NOMO-1 treated with dmso at 0.1 percent for 144 hours (cell line): ENCODE measurements around the gene C2CD2L.
"Not testable (repeated sequence)": the region's sequence is repeated elsewhere in the genome, so short reads cannot be mapped to it uniquely, and the experiment has no call there.

Experiments
- DNase-seq: peaks from one replicate; lab custom pipeline; 2025; ENCODE audit not compliant: unreplicated experiment; lab: John Stamatoyannopoulos, UW

Gene C2CD2L

GRCh38 chr11:119106564-119107537 lies at the start of gene C2CD2L:
TSS of gene C2CD2L (plus strand) at chr11:119107344. CDS start at chr11:119107742, 398 bp downstream.
- peak; percentile 78 for DNase-seq

- DNase-seq = not testable (repeated sequence)
Measured at GRCh38 chr11:119059128-119059527, 48.0 kb upstream of the C2CD2L start.

GRCh38 chr11:119061256-119061655 lies 45.9 kb upstream of the C2CD2L start:
- DNase-seq = no peak

GRCh38 chr11:119062779-119063178 lies 44.4 kb upstream of the C2CD2L start:
- no peak for DNase-seq

GRCh38 chr11:119065369-119065768 lies 41.8 kb upstream of the C2CD2L start:
- no peak for DNase-seq

GRCh38 chr11:119067371-119068222 lies 39.5 kb upstream of the C2CD2L start, which contains the start of gene VPS11:
TSS of gene VPS11 (plus strand) at chr11:119067818. CDS start at chr11:119067824, 6 bp downstream.
- peak; percentile 96 for DNase-seq

- DNase-seq = no peak
Measured at GRCh38 chr11:119077839-119078238, 29.3 kb upstream of the C2CD2L start.

- DNase-seq = no peak
Measured at GRCh38 chr11:119078675-119079420, 28.3 kb upstream of the C2CD2L start.

GRCh38 chr11:119081682-119082260 lies 25.4 kb upstream of the C2CD2L start:
- DNase-seq = no peak

GRCh38 chr11:119084663-119085436 lies 22.3 kb upstream of the C2CD2L start, which contains the start of gene HMBS:
TSS of gene HMBS (plus strand) at chr11:119084881. CDS start at chr11:119085034, 153 bp downstream.
- DNase-seq = peak; percentile 95

- no peak for DNase-seq
Measured at GRCh38 chr11:119085437-119085847, 21.7 kb upstream of the C2CD2L start.

GRCh38 chr11:119087123-119087522 lies 20.0 kb upstream of the C2CD2L start:
- DNase-seq = no peak

GRCh38 chr11:119087747-119088241 lies 19.4 kb upstream of the C2CD2L start:
- no peak for DNase-seq

- DNase-seq = no peak
Measured at GRCh38 chr11:119088406-119088805, 18.7 kb upstream of the C2CD2L start.

- no peak for DNase-seq
Measured at GRCh38 chr11:119089319-119089718, 17.8 kb upstream of the C2CD2L start.

- no peak for DNase-seq
Measured at GRCh38 chr11:119091178-119091577, 16.0 kb upstream of the C2CD2L start.

GRCh38 chr11:119091966-119092879 lies 14.9 kb upstream of the C2CD2L start:
- no peak for DNase-seq
